Renal cortex interstitium (tissue), 15 donors: Measurements from ENCODE around the gene SLC35G4. TPM values are rescaled to one million over a fixed set of nuclear protein-coding genes. Genes with fewer than 3 reads are reported as not detected.
"Not testable (repeated sequence)": the region's sequence is repeated elsewhere in the genome, so short reads cannot be mapped to it uniquely, and the experiment has no call there.

Source experiments
- DNase-seq, 11 donors: peaks; one replicate each; pipeline ENCODE4 v3.0.0-alpha.2; 2013; ENCODE audit warnings: low read depth in 9 of 11, low spot score in 4 of 11; ENCODE audit errors: extremely low read depth in 1 of 11
- long read RNA-seq, 16 experiments: transcript quantifications; one replicate each; lab custom pipeline, GENCODE V29; 2026
- polyA plus RNA-seq, 3 donors: library from polyadenylated mRNA; unstranded; fragments of 120-200 nt; gene quantifications; one replicate each; pipeline ENCODE4 v1.2.1, GENCODE V29; 2013; ENCODE audit not compliant: insufficient read length in 3 of 3

The SLC35G4 gene
- polyA plus RNA-seq, result not detected
- long read RNA-seq, donor 1, result 0 reads
- long read RNA-seq, donor 2, result 0 reads
- long read RNA-seq, donor 3, partial matches to known transcripts, result 0 of 1 reads
- long read RNA-seq, donor 3, other reads (novel, unspliced or antisense), result 0 of 1 reads
- long read RNA-seq, donor 4, result 0 reads
- long read RNA-seq, donor 5, result 0 reads
- long read RNA-seq, donor 6, result 0 reads
- long read RNA-seq, donor 7, partial matches to known transcripts, result 0 of 2 reads
- long read RNA-seq, donor 7, other reads (novel, unspliced or antisense), result 0 of 2 reads
- long read RNA-seq, donor 8, result 0 reads
- long read RNA-seq, donor 9, partial matches to known transcripts, result 0 of 1 reads
- long read RNA-seq, donor 9, other reads (novel, unspliced or antisense), result 0 of 1 reads
- long read RNA-seq, donor 10, result 0 reads
- long read RNA-seq, donor 11, result 0 reads
- long read RNA-seq, donor 12, result 0 reads
- long read RNA-seq, donor 13, result 0 reads
- long read RNA-seq, donor 14, result 0 reads
- long read RNA-seq, donor 15, result 0 reads
- long read RNA-seq, donor 16, result 0 reads

- not testable (repeated sequence) for DNase-seq
Observed at GRCh38 chr18:11609488-11609887, at the start of gene SLC35G4. SLC35G4 (plus strand) TSS chr18:11609596; CDS start chr18:11609596, 0 bp downstream.

- no peak for DNase-seq
Observed at GRCh38 chr18:11561293-11561692, 48.1 kb upstream of the SLC35G4 start.

GRCh38 chr18:11565716-11566115, 43.7 kb upstream of the SLC35G4 start:
- no peak for DNase-seq

- no peak for DNase-seq
Observed at GRCh38 chr18:11566236-11566965, 43.0 kb upstream of the SLC35G4 start.

DNA sequence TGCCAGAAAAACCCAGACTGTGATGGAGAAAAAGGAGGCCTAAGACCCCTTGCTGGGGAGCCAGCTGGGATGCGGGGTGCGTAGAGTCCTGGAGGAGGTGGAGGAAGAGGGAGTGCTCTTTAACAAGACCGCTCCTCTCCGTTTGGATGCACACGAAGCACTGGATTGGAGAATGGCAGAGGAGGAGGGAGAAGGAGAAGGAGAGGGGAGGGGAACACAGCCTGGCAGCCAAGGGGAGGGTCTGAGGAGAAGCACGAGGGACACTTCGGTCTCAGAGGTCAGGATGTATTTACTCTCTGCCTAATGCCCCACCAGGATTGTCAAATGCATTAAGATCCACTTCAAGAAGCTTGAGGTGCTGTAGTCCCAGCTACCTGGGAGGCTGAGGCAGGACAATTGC, 42.0 kb upstream of the SLC35G4 start:
- no peak for DNase-seq

DNA sequence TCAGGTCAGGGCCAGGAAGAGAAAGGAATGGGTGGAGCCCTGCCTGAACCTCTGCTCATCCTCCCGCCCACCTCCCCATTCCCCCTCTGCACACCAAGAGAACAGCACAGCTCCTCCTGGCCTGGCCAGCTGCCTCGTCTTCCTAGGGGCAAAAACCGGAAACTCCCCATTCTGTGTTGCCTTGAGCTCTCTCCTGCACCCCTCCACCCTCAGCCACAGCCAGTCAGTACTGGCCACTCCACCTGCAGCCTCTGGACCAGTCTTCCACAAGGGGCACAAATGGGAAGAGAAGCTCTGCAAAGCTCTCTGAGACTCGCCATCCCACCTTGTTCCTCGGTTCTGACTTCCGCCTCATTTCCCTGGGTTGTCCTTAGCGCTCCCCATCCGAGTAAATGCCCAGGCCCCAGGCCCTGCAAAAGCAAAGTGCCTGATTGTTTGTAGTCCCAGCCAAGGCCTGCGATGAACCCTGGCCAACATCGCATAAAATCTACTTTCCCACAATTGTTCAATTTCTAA, 39.3 kb upstream of the SLC35G4 start:
- DNase-seq, result no peak

- no peak for DNase-seq
Observed at GRCh38 chr18:11570769-11571412, 38.5 kb upstream of the SLC35G4 start.

- no peak for DNase-seq
Observed at GRCh38 chr18:11572201-11572600, 37.2 kb upstream of the SLC35G4 start.

DNA sequence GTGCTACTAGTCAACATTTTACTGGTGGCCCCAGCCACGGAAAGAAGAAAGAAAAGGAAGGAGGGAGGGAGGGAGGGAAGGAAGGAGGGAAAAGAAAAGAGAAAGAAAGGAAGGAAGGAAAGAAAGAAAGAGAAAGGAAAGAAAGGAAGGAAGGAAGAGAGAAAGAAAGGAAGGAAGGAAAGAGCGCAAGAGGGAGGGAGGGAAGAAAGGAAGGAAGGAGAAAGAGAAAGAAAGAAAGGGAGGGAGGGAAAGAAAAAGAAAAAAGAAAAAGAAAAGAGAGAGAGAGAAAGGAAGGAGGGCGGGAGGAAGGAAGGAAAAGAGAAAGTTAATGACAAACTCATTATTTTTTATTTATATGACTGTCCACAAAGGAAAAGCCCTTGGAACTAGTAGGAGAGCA, 34.9 kb upstream of the SLC35G4 start:
- no peak for DNase-seq

GRCh38 chr18:11577271-11578112, 31.9 kb upstream of the SLC35G4 start:
- DNase-seq, result no peak

DNA sequence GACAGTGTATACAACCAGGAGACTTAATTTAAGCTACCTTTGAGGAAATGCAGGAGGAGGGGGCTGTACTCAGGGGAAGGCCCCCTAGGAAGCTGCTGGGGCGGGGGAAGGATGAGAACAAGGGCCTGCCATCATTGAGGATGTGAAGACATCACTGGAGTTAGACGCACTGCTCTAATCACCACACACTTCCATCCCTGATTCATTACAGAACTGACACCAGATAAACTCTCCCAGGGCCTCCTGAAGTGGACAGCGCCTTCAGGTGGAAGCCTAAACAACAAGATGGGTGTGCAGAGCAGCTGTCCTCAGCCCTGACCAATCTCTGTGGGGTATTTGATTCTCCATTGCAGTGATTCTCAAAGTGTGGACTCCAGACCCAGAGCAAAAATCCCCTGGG, 30.6 kb upstream of the SLC35G4 start:
- DNase-seq, result no peak

GRCh38 chr18:11579916-11580315, 29.5 kb upstream of the SLC35G4 start:
- DNase-seq, result no peak

DNA sequence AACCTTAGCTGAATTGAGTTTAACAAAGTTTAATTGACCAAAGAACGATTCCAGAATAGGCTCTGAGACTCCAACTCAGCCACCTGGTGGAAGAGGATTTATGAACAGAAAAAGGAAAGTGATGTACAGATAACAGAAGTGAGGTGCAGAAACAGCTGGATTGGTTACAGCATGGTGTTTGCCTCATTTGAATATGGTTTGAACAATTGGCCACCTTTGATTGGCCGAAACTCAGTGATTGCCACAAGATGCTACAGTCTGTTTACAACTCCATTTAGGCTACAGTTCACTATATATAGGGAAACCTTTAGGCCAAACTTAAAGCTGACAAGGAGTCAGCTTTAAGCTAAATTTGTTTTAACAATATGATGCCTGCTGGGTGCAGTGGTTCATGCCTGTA, 28.1 kb upstream of the SLC35G4 start:
- no peak for DNase-seq

DNA sequence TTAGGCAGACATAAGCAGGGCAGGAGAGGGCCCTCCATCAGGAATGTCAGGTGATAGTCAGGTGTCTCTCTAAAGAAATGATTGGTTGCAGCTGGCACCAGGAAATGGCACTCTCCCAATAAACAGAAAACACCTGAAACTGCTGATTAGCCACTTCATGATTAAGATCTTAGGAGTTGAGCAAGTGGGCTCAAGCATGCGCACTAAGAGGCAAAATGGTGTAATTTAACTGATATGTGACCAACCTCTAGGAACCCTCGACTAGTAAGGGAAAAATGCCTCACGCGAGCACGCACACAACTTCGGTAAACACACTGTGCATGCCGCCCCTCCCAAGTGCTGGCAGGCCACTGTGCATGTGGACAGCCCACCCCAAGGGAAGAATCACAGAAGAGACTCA, 23.8 kb upstream of the SLC35G4 start:
- no peak for DNase-seq

DNA sequence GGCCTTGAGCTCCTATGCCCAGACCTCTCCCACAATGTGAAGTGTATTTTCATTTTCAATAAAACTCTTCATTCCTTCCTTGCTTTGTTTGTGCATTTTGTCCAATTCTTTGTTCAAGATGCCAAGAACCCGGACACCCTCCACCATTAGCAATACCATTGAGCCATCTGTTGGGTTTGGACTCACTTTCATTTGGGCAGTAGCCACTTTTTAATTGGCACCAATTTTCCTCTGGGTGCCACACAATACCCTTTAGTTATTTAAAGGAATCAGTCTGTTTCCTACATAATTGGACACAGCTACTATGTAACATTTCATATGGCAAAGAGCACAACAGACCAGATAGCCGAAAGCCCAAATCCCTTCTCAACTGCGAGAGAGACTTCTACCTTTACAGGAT, 22.5 kb upstream of the SLC35G4 start:
- no peak for DNase-seq

- DNase-seq, result no peak
Observed at GRCh38 chr18:11587432-11587831, 22.0 kb upstream of the SLC35G4 start.

- no peak for DNase-seq
Observed at GRCh38 chr18:11587846-11588245, 21.6 kb upstream of the SLC35G4 start.

DNA sequence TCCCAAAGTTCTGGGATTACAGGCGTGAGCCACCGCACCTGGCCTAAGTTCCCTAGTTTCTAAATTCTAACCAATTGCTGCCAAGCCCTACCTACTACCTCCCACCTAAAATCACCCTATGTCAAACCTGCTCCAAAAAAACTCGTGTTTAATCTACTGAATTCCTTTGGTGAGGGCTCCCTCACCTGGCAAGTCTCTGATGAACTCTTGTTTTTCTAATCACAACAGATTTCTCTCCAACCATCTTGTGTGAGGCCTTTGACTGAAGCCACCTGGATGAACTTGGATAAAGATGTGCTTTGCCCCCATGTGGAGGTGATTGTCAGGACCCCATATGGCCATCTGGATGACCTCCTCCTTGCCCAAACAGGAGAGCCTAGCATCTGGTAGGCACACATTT, 17.4 kb upstream of the SLC35G4 start:
- no peak for DNase-seq

GRCh38 chr18:11600321-11600720, 9.1 kb upstream of the SLC35G4 start:
- no peak for DNase-seq
